Astrocyte of the spinal cord (primary cell): ENCODE measurements around the gene ATP2B3.
A peak's percentile ranks its signal among the peaks of the same experiment; 100 is the strongest.

Experiments
- DNase-seq: peaks from one replicate; pipeline ENCODE4 v3.0.0; 2011; ENCODE audit warnings: low read depth, low spot score
- H3K4me3 ChIP-seq: 2 replicates; pipeline ENCODE4 v1.5.1; 2011; ENCODE audit warnings: low read depth, mild to moderate bottlenecking, low read length, moderate library complexity
- in situ Hi-C: cut with HindIII; loops from 2 replicates; pipeline ENCODE4 v1.10.0; 2017; ENCODE audit warnings: low sequenced_read_pairs
- TF ChIP-seq, protein P1 (sequence below): IDR thresholded peaks from 2 replicates; pipeline ENCODE4 v1.5.1; 2012; ENCODE audit warnings: low read depth, mild to moderate bottlenecking, low read length, inconsistent platforms

ATP2B3 gene

DNA sequence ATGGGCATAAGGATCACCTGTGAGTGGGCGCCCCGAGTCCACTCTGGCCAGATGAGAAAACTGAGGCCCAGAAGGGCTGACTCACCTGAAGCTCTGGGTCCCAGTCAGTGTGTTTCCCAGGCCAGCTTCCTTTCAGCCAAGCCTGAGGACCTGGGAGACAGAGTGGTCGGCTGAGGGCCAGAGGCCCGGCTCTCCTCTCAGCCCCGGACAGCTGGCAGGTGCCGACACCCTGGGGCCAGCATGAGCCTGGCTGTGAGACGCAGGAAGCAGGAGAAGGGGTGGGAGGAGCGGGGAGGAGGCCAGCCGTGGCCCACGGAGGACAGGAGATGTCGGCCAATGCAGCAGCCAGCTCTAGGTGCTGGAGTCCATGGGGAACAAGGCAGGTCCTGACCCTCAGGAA is 28.9 kb downstream of the ATP2B3 start:
- H3K4me3 ChIP-seq, result no peak overlapping the region
- TF ChIP-seq, protein P1, sequence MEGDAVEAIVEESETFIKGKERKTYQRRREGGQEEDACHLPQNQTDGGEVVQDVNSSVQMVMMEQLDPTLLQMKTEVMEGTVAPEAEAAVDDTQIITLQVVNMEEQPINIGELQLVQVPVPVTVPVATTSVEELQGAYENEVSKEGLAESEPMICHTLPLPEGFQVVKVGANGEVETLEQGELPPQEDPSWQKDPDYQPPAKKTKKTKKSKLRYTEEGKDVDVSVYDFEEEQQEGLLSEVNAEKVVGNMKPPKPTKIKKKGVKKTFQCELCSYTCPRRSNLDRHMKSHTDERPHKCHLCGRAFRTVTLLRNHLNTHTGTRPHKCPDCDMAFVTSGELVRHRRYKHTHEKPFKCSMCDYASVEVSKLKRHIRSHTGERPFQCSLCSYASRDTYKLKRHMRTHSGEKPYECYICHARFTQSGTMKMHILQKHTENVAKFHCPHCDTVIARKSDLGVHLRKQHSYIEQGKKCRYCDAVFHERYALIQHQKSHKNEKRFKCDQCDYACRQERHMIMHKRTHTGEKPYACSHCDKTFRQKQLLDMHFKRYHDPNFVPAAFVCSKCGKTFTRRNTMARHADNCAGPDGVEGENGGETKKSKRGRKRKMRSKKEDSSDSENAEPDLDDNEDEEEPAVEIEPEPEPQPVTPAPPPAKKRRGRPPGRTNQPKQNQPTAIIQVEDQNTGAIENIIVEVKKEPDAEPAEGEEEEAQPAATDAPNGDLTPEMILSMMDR, result no peak
- in situ Hi-C loops, result no loop called here
- DNase-seq, result no peak

DNA sequence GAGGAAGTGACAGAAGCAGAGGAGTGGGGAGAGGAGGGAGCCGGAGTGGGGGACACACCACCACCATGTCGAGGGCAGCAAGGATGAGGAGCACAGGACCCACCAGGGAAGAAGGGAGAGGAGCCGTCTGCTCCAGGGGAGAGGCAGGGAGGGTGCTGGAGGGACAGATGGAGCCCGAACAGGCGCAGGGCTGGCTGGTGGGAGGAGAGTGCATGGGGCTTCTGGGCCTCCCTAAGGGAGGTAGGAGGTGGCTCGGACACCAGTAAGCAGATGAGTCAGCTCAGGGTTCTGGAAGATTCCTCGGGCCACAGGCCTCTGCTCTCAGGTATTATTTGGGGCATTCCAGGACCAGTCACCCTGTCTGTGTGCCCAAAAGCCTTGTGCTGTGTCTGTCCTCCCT is 29.8 kb downstream of the ATP2B3 start:
- in situ Hi-C loops, result no loop called here
- no peak overlapping the region for H3K4me3 ChIP-seq
- no peak for DNase-seq
- TF ChIP-seq, protein P1, result no peak

DNA sequence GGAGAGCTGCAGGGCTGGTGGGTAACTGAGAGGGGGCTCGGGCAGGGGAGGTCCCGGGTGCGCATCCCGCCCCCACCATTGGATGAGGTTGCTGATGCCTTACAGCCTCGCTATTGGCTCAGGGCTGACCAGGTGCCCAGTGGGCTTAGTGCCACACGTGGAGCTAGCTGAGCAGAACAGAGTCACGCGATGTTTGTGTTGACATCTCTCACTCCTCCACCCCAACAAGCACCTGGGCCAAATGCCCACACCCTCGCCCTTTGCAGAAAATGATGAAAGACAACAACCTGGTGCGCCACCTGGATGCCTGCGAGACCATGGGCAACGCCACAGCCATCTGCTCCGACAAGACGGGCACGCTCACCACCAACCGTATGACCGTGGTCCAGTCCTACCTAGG is 31.8 kb downstream of the ATP2B3 start:
- DNase-seq, result no peak
- TF ChIP-seq, protein P1, result no peak
- no peak overlapping the region for H3K4me3 ChIP-seq
- in situ Hi-C loops, result no loop called here

DNA sequence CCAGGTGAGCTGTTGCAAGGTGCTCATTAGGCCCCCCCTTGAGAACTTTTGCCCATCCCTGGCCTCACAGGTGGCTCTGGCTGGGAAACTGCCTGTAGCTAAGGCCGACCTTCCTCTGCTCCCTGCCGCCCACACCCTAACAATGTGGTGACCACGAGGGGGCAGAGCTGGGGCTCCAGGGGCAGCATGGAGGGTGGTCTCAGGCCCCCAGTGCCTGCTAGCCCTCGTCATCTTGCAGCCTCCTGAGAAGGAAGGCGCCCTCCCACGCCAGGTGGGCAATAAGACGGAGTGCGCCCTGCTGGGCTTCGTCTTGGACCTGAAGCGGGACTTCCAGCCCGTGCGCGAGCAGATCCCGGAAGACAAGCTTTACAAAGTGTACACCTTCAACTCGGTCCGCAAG is 32.4 kb downstream of the ATP2B3 start:
- in situ Hi-C loops, result no loop called here
- H3K4me3 ChIP-seq, result no peak overlapping the region
- TF ChIP-seq, protein P1, result no peak
- no peak for DNase-seq

DNA sequence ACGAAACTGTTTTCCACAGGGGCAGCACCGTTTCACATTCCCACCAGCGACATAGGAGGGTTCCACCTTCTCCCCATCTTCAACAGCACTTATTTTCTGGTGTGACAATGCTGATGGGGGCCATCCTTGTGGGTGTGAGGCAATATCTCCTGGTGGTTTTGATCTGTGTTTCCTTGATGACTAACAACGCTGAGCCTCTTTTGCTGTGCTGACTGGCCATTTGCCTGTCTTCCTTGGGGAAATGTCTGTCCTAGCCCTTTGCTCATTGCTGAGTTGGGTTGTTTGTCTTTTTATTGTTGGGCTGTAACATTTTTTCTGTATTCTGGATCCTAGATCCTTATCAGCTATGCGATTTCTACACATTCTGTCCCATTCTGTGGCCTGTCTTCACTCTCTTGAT is 33.7 kb downstream of the ATP2B3 start:
- H3K4me3 ChIP-seq, result no peak overlapping the region
- TF ChIP-seq, protein P1, result no peak
- in situ Hi-C loops, result no loop called here
- no peak for DNase-seq

DNA sequence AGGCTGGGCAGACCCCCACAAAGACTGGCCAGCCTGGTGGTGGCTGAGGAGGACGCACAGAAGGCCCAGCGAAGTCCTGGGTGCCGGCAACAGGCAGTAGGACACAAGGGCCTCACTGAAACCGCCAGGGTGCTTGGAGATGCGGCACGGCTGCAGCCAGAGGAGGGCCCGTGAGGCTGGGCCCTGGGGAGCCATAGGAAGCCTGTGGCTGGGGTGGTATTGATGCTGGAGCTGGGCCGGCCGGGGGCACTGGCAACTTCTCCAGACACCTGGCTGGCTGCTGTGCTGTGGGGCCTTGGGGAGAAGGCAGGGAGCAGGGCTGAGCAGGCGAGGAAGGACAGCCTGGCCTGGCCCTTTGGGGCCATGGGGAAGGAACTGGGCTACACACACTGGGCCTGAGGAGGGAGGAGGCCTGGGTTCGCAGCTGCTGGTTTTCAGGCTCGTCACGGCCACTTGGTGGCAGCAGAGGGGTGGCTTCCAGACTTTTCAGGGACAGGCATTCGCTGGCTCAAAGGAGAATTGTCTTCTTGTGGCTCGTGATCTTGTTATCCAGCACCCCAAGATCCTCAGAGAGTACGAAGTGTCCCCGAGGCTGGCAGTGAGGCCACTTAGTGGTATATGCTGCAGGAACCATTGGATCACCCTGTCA is 37.2 kb downstream of the ATP2B3 start:
- in situ Hi-C loops, result no loop called here
- TF ChIP-seq, protein P1, result peak; percentile 71
- DNase-seq, result peak; percentile 22
- H3K4me3 ChIP-seq, result no peak overlapping the region
